CD14-positive monocyte (primary cell): Measurements from ENCODE around the gene NDUFB2. TPM values are rescaled to one million over a fixed set of nuclear protein-coding genes. Genes with fewer than 3 reads are reported as not detected.

Experiments
- DNase-seq, 3 donors: peaks; one replicate each; pipeline ENCODE4 v3.0.0-alpha.2; 2011 to 2022
- H2AFZ ChIP-seq: 2 replicates; pipeline ENCODE4 v1.6.0; 2012; ENCODE audit warnings: mild to moderate bottlenecking, low read depth, low read length, inconsistent platforms; ENCODE audit not compliant: insufficient read depth, poor library complexity, severe bottlenecking
- H3K27ac ChIP-seq, 2 donors: 1 replicate in 1 of 2; 2 replicates in 1 of 2; pipeline ENCODE4 v1.5.1; 2012 to 2013; ENCODE audit warnings: low read length in 2 of 2, control low read depth in 1 of 2, inconsistent platforms in 1 of 2, low read depth in 1 of 2, mild to moderate bottlenecking in 1 of 2
- H3K27me3 ChIP-seq, 2 donors: one replicate each; pipeline versions ENCODE4 v1.6.0 to v1.6.1; 2011 to 2013; ENCODE audit warnings: low read length in 2 of 2; ENCODE audit not compliant: control insufficient read depth in 2 of 2, insufficient read depth in 2 of 2
- H3K36me3 ChIP-seq, 2 donors: replicated peaks in 1 of 2; 1 replicate in 1 of 2; 2 replicates in 1 of 2; pipeline versions ENCODE4 v1.5.1 to v1.6.1; 2012 to 2013; ENCODE audit warnings: low read length in 2 of 2, control low read depth in 1 of 2, inconsistent platforms in 1 of 2, mild to moderate bottlenecking in 1 of 2; ENCODE audit not compliant: insufficient read depth in 2 of 2, control insufficient read depth in 1 of 2
- H3K4me1 ChIP-seq, 2 donors: 1 replicate in 1 of 2; 2 replicates in 1 of 2; pipeline versions ENCODE4 v1.5.1 to v1.6.1; 2012 to 2013; ENCODE audit warnings: low read length in 2 of 2, control low read depth in 1 of 2, inconsistent platforms in 1 of 2, mild to moderate bottlenecking in 1 of 2, moderate library complexity in 1 of 2; ENCODE audit not compliant: insufficient read depth in 2 of 2, control insufficient read depth in 1 of 2
- H3K4me2 ChIP-seq: replicated peaks from 2 replicates; pipeline ENCODE3; 2012; ENCODE audit warnings: low read length, moderate library complexity, mild to moderate bottlenecking; ENCODE audit not compliant: poor library complexity, severe bottlenecking; ENCODE audit errors: extremely low read depth
- H3K4me3 ChIP-seq, 3 experiments: fragments of 200-600 bp in 1 of 3; sonication (generic) in 1 of 3; replicated peaks in 1 of 3; 1 replicate in 2 of 3; 2 replicates in 1 of 3; pipeline ENCODE4 v1.5.1; 2011 to 2013; ENCODE audit warnings: low read length in 3 of 3, mild to moderate bottlenecking in 3 of 3, control low read depth in 2 of 3, low read depth in 2 of 3, inconsistent platforms in 1 of 3, moderate library complexity in 1 of 3
- H3K79me2 ChIP-seq: 2 replicates; pipeline ENCODE4 v1.6.0; 2012; ENCODE audit warnings: mild to moderate bottlenecking, control low read depth, inconsistent platforms, low read length, moderate library complexity; ENCODE audit not compliant: insufficient read depth
- H3K9ac ChIP-seq: 2 replicates; pipeline ENCODE4 v1.6.0; 2017; ENCODE audit warnings: low read length, mild to moderate bottlenecking; ENCODE audit not compliant: insufficient read depth, poor library complexity, severe bottlenecking
- H3K9me3 ChIP-seq, 2 donors: replicated peaks in 1 of 2; 1 replicate in 1 of 2; 2 replicates in 1 of 2; pipeline versions ENCODE4 v1.5.1 to v1.6.1; 2012 to 2013; ENCODE audit warnings: low read length in 2 of 2, control low read depth in 1 of 2; ENCODE audit not compliant: control insufficient read depth in 1 of 2, insufficient read depth in 1 of 2
- H4K20me1 ChIP-seq: 2 replicates; pipeline ENCODE4 v1.6.0; 2012; ENCODE audit warnings: mild to moderate bottlenecking, low read length, control low read depth, moderate library complexity; ENCODE audit not compliant: insufficient read depth
- H3K27ac Mint-ChIP-seq, 7 donors: one replicate each; pipeline ENCODE4 v1.8.0; 2020; ENCODE audit warnings: mild to moderate bottlenecking in 7 of 7, mixed read lengths in 7 of 7, moderate library complexity in 6 of 7, inconsistent platforms in 2 of 7
- H3K27me3 Mint-ChIP-seq, 3 donors: one replicate each; pipeline ENCODE4 v1.8.0; 2021 to 2022; ENCODE audit warnings: low read depth in 3 of 3, mild to moderate bottlenecking in 3 of 3, mixed read lengths in 3 of 3, moderate library complexity in 3 of 3, inconsistent platforms in 1 of 3
- H3K36me3 Mint-ChIP-seq, 2 donors: one replicate each; pipeline ENCODE4 v1.8.0; 2020; ENCODE audit warnings: mixed read lengths in 2 of 2, inconsistent platforms in 1 of 2, mild to moderate bottlenecking in 1 of 2
- H3K4me1 Mint-ChIP-seq: one replicate; pipeline ENCODE4 v1.8.0; 2020; ENCODE audit warnings: mild to moderate bottlenecking, mixed read lengths
- H3K4me3 Mint-ChIP-seq, 2 donors: one replicate each; pipeline ENCODE4 v1.8.0; 2020; ENCODE audit warnings: mild to moderate bottlenecking in 2 of 2, mixed read lengths in 2 of 2, moderate library complexity in 1 of 2
- H3K9me3 Mint-ChIP-seq, 7 donors: one replicate each; pipeline ENCODE4 v1.8.0; 2020 to 2022; ENCODE audit warnings: mixed read lengths in 7 of 7, mild to moderate bottlenecking in 6 of 7, moderate library complexity in 6 of 7, inconsistent platforms in 2 of 7
- WGBS: methylation state at CpG from one replicate; pipeline ENCODE4 v1.1.5; 2013; ENCODE audit warnings: missing lambda C conversion rate; ENCODE audit not compliant: insufficient coverage; 5-methylcytosine and 5-hydroxymethylcytosine counted together
- intact Hi-C, 2 donors: fragments of 100-400 bp; cut with micrococcal nuclease; formaldehyde crosslinking; loops; one replicate each; pipeline versions ENCODE4 v1.15.0 to v1.15.1; 2023
- polyA plus RNA-seq, 3 donors: library from polyadenylated mRNA; depleted of rRNA in 1 of 3; unstranded in 2 of 3; stranded (reverse) in 1 of 3; fragments of 300-500 nt in 2 of 3; fragments of >200 nt in 1 of 3; fragmentation: Illumina TruSeq in 2 of 3; gene quantifications; 1 replicate in 2 of 3; 2 replicates in 1 of 3; pipeline ENCODE4 v1.2.3, GENCODE V29; 2012 to 2021
- TF ChIP-seq, protein P1 (sequence below): fragments of 200-600 bp; IDR thresholded peaks from one replicate; pipeline ENCODE4 v1.8.0; 2022; ENCODE audit warnings: antibody characterized with exemption, mild to moderate bottlenecking

NDUFB2 gene
- polyA plus RNA-seq, 3 donors = 250 to 516 (median 479) TPM

DNA sequence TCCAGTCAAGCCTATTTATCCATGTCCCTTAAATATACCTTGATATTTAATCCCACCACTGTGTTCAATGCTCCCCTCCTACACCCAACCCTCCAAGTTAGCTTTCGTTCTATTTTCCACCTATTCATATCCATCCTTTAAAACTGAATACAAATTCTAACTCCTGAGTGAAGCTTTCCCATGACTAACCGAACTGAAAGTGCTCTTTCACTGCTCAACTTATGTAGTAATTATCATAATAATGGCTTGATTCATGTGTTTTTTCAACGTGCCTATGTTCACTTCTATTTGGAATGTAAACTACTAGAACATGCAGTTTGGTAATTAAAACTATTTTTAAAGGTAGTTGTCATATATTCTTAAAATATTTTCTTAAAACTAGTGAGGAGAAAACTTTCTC is 58.0 kb downstream of the NDUFB2 start:
- Histone ChIP-seq H3K4me2 (no peak overlapping the region), H3K79me2 (no peaks in the 10 kb centered on the region), H3K4me3 (no peak overlapping the region), H3K27me3 (no peaks in the 10 kb centered on the region), H3K9ac (no peak overlapping the region), H3K27ac (no peak overlapping the region), H4K20me1 (no peaks in the 10 kb centered on the region), H3K9me3 (no peaks in the 10 kb centered on the region), H3K36me3 (peaks cover 2 to 42% of the 10 kb centered on the region in 2 donors), H3K4me1 (peaks cover 4 to 6% of the 10 kb centered on the region in 2 donors), H2AFZ (no peak overlapping the region)
- Mint-ChIP-seq H3K9me3 (peaks cover 0 to 3% (median 2%) of the 10 kb centered on the region in 7 donors), H3K27ac (no peak overlapping the region), H3K4me1 (peaks cover 6% of the 10 kb centered on the region), H3K27me3 (no peaks in the 10 kb centered on the region), H3K4me3 (no peak overlapping the region), H3K36me3 (peaks cover 28 to 41% of the 10 kb centered on the region in 2 donors)
- DNase-seq = no peak
- 100% methylated on average over 1 of the region's 3 CpGs for WGBS
- TF ChIP-seq, protein P1, sequence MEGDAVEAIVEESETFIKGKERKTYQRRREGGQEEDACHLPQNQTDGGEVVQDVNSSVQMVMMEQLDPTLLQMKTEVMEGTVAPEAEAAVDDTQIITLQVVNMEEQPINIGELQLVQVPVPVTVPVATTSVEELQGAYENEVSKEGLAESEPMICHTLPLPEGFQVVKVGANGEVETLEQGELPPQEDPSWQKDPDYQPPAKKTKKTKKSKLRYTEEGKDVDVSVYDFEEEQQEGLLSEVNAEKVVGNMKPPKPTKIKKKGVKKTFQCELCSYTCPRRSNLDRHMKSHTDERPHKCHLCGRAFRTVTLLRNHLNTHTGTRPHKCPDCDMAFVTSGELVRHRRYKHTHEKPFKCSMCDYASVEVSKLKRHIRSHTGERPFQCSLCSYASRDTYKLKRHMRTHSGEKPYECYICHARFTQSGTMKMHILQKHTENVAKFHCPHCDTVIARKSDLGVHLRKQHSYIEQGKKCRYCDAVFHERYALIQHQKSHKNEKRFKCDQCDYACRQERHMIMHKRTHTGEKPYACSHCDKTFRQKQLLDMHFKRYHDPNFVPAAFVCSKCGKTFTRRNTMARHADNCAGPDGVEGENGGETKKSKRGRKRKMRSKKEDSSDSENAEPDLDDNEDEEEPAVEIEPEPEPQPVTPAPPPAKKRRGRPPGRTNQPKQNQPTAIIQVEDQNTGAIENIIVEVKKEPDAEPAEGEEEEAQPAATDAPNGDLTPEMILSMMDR = no peak
- intact Hi-C loops = no loop called here

Other genes starting within 250 kb of the NDUFB2 start
- gene MKRN1, start 217.2 kb upstream of the NDUFB2 start, polyA plus RNA-seq = 100 to 1,000 TPM in 2 of 3 donors, 10 to 100 TPM in 1; 88.4 to 160 (median 127) TPM
- gene DENND2A, start 55.9 kb upstream of the NDUFB2 start, polyA plus RNA-seq = not detected
- 10 to 100 TPM in 2 of 3 donors, 1 to 10 TPM in 1; 8.7 to 28.7 (median 18.3) TPM for gene ADCK2, start 23.8 kb upstream of the NDUFB2 start, polyA plus RNA-seq
- 10 to 100 TPM in 1 of 3 donors, 1 to 10 TPM in 2; 3.8 to 10.0 (median 5.6) TPM for gene BRAF, start 228.2 kb downstream of the NDUFB2 start, polyA plus RNA-seq